ENCODE data around the gene B4GALT4.

GRCh38 chr3:119207512-119207875 is 33.2 kb downstream of the B4GALT4 start:
- TF ChIP-seq, protein P1, sequence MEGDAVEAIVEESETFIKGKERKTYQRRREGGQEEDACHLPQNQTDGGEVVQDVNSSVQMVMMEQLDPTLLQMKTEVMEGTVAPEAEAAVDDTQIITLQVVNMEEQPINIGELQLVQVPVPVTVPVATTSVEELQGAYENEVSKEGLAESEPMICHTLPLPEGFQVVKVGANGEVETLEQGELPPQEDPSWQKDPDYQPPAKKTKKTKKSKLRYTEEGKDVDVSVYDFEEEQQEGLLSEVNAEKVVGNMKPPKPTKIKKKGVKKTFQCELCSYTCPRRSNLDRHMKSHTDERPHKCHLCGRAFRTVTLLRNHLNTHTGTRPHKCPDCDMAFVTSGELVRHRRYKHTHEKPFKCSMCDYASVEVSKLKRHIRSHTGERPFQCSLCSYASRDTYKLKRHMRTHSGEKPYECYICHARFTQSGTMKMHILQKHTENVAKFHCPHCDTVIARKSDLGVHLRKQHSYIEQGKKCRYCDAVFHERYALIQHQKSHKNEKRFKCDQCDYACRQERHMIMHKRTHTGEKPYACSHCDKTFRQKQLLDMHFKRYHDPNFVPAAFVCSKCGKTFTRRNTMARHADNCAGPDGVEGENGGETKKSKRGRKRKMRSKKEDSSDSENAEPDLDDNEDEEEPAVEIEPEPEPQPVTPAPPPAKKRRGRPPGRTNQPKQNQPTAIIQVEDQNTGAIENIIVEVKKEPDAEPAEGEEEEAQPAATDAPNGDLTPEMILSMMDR (conservative IDR thresholded peaks at IDR 0.05; ENCODE audit: low read length): no peak
- TF ChIP-seq EZH2phosphoT487 (IDR thresholded peaks at IDR 0.05; ENCODE audit: borderline replicate concordance): no peak
